ENCODE measurements around the gene CNTNAP2.

DNA sequence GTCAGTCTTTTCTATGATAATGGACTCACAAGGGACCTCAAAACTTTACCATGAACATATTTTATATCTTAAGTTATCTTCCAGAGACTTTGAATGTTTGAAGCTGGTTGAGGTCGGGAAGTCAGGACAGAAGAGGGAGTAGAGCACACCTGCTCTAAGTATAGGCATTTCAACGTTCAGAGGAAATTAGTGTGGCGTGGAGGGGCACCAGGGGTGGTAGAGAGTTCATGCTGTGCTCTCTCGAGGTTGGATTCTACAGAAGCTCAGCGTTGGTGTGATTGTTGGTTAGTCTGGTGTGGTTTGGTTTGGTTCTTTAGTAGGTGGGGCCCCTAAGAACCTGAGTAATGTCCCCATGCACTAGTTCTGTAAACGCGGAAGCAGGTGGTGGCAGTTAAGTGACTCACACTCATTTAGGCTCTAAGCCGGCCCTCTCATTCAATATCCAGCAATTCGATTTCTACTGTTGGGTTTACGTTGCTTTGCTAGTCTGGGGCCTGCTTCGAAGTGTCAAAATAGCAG is 19.8 kb downstream of the CNTNAP2 start:
- TF ChIP-seq POLR2A (IDR thresholded peaks at IDR 0.05; ENCODE audit: low read depth, low read length) = no peak
- no peak for TF ChIP-seq POU2F2 (IDR thresholded peaks at IDR 0.05; ENCODE audit: low read depth, low read length)
